B cell (primary cell): ENCODE measurements around the gene CUL9. TPM values are rescaled to one million over a fixed set of nuclear protein-coding genes. Genes with fewer than 3 reads are reported as not detected.

Experiments used
- ATAC-seq: fragments of 200-7000 bp; cut with Tn5 transposase; one replicate; pipeline ENCODE4 v1.10.0; 2021; ENCODE audit warnings: low read depth, mild to moderate bottlenecking, moderate number of reproducible peaks, moderate library complexity
- CTCF ChIA-PET: fragments of 350-600 bp; sonication (Branson Sonifier 250); formaldehyde crosslinking; loops from one replicate; lab custom pipeline; 2021; ENCODE audit warnings: antibody characterized with exemption, inconsistent platforms; lab: Charles Lee
- POLR2A ChIA-PET: fragments of 350-600 bp; sonication (Branson Sonifier 250); formaldehyde crosslinking; loops from one replicate; lab custom pipeline; 2021; ENCODE audit warnings: antibody characterized with exemption; lab: Charles Lee
- DNase-seq: peaks from one replicate; pipeline ENCODE4 v3.0.0; 2013
- H2AFZ ChIP-seq: 2 replicates; pipeline ENCODE4 v1.6.1; 2012; ENCODE audit warnings: mild to moderate bottlenecking, low read depth, low read length; ENCODE audit not compliant: insufficient read depth, poor library complexity, severe bottlenecking
- H3K27ac ChIP-seq, 2 donors: 1 replicate in 1 of 2; 2 replicates in 1 of 2; pipeline ENCODE4 v1.5.1; 2012 to 2013; ENCODE audit warnings: low read length in 2 of 2, mild to moderate bottlenecking in 2 of 2, moderate library complexity in 1 of 2
- H3K27me3 ChIP-seq, 4 experiments: fragments of 200-600 bp in 1 of 4; sonication (generic) in 1 of 4; replicated peaks in 1 of 4; 1 replicate in 2 of 4; 2 replicates in 2 of 4; pipeline versions ENCODE4 v1.6.1 to v1.7.0; 2013 to 2016; ENCODE audit warnings: low read length in 3 of 4, mild to moderate bottlenecking in 2 of 4, mixed read lengths in 1 of 4, moderate library complexity in 1 of 4; ENCODE audit not compliant: insufficient read depth in 4 of 4, control insufficient read depth in 3 of 4; ENCODE audit errors: control extremely low read depth in 1 of 4
- H3K36me3 ChIP-seq, 2 experiments: replicated peaks in 1 of 2; 1 replicate in 1 of 2; 2 replicates in 1 of 2; pipeline versions ENCODE4 v1.6.1 to v1.7.1; 2013; ENCODE audit warnings: low read length in 1 of 2; ENCODE audit not compliant: insufficient read depth in 2 of 2, control insufficient read depth in 1 of 2; ENCODE audit errors: control extremely low read depth in 1 of 2, extremely low read depth in 1 of 2
- H3K4me1 ChIP-seq, 2 donors: fragments of 200-600 bp in 1 of 2; sonication (generic) in 1 of 2; 1 replicate in 1 of 2; 2 replicates in 1 of 2; pipeline versions ENCODE4 v1.5.1 to v1.6.1; 2013 to 2017; ENCODE audit warnings: low read length in 2 of 2; ENCODE audit not compliant: control insufficient read depth in 2 of 2, insufficient read depth in 2 of 2
- H3K4me2 ChIP-seq: replicated peaks from 2 replicates; pipeline ENCODE3; 2012; ENCODE audit warnings: mild to moderate bottlenecking, low read depth, low read length; ENCODE audit not compliant: poor library complexity, severe bottlenecking
- H3K4me3 ChIP-seq, 5 experiments: fragments of 200-600 bp in 1 of 5; sonication (generic) in 1 of 5; 1 replicate in 3 of 5; 2 replicates in 2 of 5; pipeline versions ENCODE4 v1.5.1 to v1.7.0; 2011 to 2016; ENCODE audit warnings: low read length in 4 of 5, mild to moderate bottlenecking in 4 of 5, low read depth in 2 of 5, control low read depth in 1 of 5, moderate library complexity in 1 of 5; ENCODE audit not compliant: insufficient read depth in 1 of 5; ENCODE audit errors: control extremely low read depth in 1 of 5, extremely low read depth in 1 of 5
- H3K79me2 ChIP-seq: fragments of 200-600 bp; sonication (generic); one replicate; pipeline ENCODE4 v1.6.0; 2016; ENCODE audit warnings: low read length; ENCODE audit not compliant: control insufficient read depth, insufficient read depth
- H3K9ac ChIP-seq: fragments of 200-600 bp; sonication (generic); 2 replicates; pipeline ENCODE4 v1.6.1; 2017; ENCODE audit warnings: mild to moderate bottlenecking, low read length, moderate library complexity
- H3K9me3 ChIP-seq, 3 donors: one replicate each; pipeline versions ENCODE4 v1.6.1 to v1.7.1; 2013; ENCODE audit warnings: low read length in 2 of 3; ENCODE audit not compliant: control insufficient read depth in 2 of 3, insufficient read depth in 1 of 3; ENCODE audit errors: control extremely low read depth in 1 of 3
- H4K20me1 ChIP-seq: 2 replicates; pipeline ENCODE4 v1.6.0; 2012; ENCODE audit warnings: mild to moderate bottlenecking, low read length; ENCODE audit not compliant: insufficient read depth, control insufficient read depth, poor library complexity, severe bottlenecking
- H3K27ac Mint-ChIP-seq: one replicate; pipeline ENCODE4 v1.8.0; 2021; ENCODE audit warnings: mixed read lengths
- H3K27me3 Mint-ChIP-seq: one replicate; pipeline ENCODE4 v1.8.0; 2021; ENCODE audit warnings: mixed read lengths
- H3K4me1 Mint-ChIP-seq: one replicate; pipeline ENCODE4 v1.8.0; 2021; ENCODE audit warnings: mixed read lengths
- H3K4me3 Mint-ChIP-seq: one replicate; pipeline ENCODE4 v1.8.0; 2021; ENCODE audit warnings: mixed read lengths
- H3K9me3 Mint-ChIP-seq: one replicate; pipeline ENCODE4 v1.8.0; 2022; ENCODE audit warnings: mixed read lengths; ENCODE audit not compliant: insufficient read depth
- EZH2 ChIP-seq: IDR thresholded peaks from 2 replicates; pipeline ENCODE4 v1.6.1; 2012; ENCODE audit warnings: borderline replicate concordance, low read depth, mild to moderate bottlenecking, moderate library complexity, low read length; ENCODE audit not compliant: insufficient read depth, poor library complexity, severe bottlenecking
- WGBS: methylation state at CpG from one replicate; pipeline ENCODE4 v1.1.5; 2013; ENCODE audit warnings: missing lambda C conversion rate; ENCODE audit not compliant: insufficient coverage; 5-methylcytosine and 5-hydroxymethylcytosine counted together
- intact Hi-C: fragments of 100-400 bp; cut with micrococcal nuclease; formaldehyde crosslinking; loops from one replicate; pipeline ENCODE4 v1.10.0; 2022
- polyA plus RNA-seq: library from polyadenylated mRNA; depleted of rRNA; stranded (reverse); fragments of >200 nt; gene quantifications from 2 replicates; pipeline ENCODE4 v1.2.3, GENCODE V29; 2012
- total RNA-seq, 2 donors: library from RNA; stranded (reverse); fragments of 120-200 nt in 1 of 2; gene quantifications; 1 replicate in 1 of 2; 2 replicates in 1 of 2; pipeline versions ENCODE4 v1.2.3 to v1.2.4, GENCODE V29; 2013 to 2022
- TF ChIP-seq, protein P1 (sequence below): fragments of 200-600 bp; IDR thresholded peaks from one replicate; pipeline ENCODE4 v1.8.0; 2022; ENCODE audit warnings: antibody characterized with exemption, mild to moderate bottlenecking

Gene CUL9
- total and polyA plus RNA-seq, 2 donors (not counting 1 experiment from before 2014, with no cell fraction given), result 98.0 to 110 TPM

DNA sequence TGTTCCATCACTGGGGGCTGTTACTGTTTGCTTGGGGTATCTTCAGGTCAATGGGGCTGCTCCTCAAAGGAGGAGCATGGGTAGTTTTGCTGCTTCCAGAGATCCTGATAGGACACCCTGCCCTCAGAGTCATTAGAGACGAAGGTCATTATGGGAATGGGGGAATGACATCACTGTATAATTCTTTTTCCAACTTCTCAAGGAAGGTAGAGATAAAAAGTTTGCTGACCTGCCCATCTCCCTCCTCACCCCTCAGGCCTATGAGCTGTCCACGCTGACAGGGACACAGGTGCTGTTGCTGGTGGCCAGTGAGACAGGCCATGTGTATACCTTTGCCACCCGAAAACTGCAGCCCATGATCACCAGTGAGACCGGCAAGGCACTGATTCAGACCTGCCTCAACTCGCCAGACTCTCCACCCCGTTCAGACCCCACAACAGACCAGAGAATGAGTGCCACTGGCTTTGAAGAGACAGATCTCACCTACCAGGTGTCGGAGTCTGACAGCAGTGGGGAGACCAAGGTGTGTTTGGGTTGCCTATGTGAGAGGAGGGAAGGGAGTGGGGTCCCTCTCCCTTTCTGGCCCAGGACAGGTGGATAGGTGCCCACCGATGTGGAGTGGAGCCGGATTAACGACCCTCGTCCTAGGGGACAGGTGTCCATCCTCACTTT lies 8.3 kb upstream of the CUL9 start:
- ATAC-seq (no peak), DNase-seq (peak; percentile 36)
- no peaks in the 10 kb centered on the region for H3K9me3 Mint-ChIP-seq
- H3K27me3 Mint-ChIP-seq, result no peaks in the 10 kb centered on the region
- Histone ChIP-seq H3K79me2 (peaks cover 39% of the 10 kb centered on the region), H3K9me3 (peaks cover 0 to 7% (median 0%) of the 10 kb centered on the region in 3 donors), H3K4me2 (peak overlapping the region; percentile 94), H3K27ac (peak overlapping the region; percentile 78 to 90), H2AFZ (peak overlapping the region; percentile 42), H3K9ac (peak overlapping the region; percentile 53), H3K36me3 (peaks cover 0 to 29% of the 10 kb centered on the region in 2 experiments), H4K20me1 (peaks cover 33% of the 10 kb centered on the region), H3K27me3 (peaks cover 0 to 2% (median 0%) of the 10 kb centered on the region in 4 experiments), H3K4me1 (peaks cover 35 to 49% of the 10 kb centered on the region in 2 donors), H3K4me3 (peak overlapping the region in 1 of 5 experiments; percentile 40)
- H3K4me3 Mint-ChIP-seq, result peak overlapping the region; percentile 85
- peaks cover 46% of the 10 kb centered on the region for H3K4me1 Mint-ChIP-seq
- intact Hi-C loops, result loop anchor here (1.0 to 5.0 kb wide), 11 partner anchors 9 to 1089 kb away; partner anchors contain the start of genes ABCC10, CUL9, GTPBP2 and KLHDC3
- WGBS, result 65% methylated on average over 6 of the region's 11 CpGs
- H3K27ac Mint-ChIP-seq, result peak overlapping the region; percentile 95
- POLR2A ChIA-PET, result interaction anchor here (0.5 to 1.3 kb wide), 3 partner anchors 189 to 1123 kb away, joined by 3 read pairs; partner anchors contain the start of genes PPP2R5D and TAF8
- CTCF ChIA-PET, result interaction anchor here (0.6 to 2.7 kb wide), 8 partner anchors 8 to 303 kb away, joined by 3 to 8 read pairs (median 4); partner anchors contain the start of genes CUL9 and DNPH1
- TF ChIP-seq, protein P1, sequence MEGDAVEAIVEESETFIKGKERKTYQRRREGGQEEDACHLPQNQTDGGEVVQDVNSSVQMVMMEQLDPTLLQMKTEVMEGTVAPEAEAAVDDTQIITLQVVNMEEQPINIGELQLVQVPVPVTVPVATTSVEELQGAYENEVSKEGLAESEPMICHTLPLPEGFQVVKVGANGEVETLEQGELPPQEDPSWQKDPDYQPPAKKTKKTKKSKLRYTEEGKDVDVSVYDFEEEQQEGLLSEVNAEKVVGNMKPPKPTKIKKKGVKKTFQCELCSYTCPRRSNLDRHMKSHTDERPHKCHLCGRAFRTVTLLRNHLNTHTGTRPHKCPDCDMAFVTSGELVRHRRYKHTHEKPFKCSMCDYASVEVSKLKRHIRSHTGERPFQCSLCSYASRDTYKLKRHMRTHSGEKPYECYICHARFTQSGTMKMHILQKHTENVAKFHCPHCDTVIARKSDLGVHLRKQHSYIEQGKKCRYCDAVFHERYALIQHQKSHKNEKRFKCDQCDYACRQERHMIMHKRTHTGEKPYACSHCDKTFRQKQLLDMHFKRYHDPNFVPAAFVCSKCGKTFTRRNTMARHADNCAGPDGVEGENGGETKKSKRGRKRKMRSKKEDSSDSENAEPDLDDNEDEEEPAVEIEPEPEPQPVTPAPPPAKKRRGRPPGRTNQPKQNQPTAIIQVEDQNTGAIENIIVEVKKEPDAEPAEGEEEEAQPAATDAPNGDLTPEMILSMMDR, result no peak
- no peak for TF ChIP-seq EZH2
